ENCODE results near the gene CLDN14.

- TF ChIP-seq EZH2 (IDR thresholded peaks at IDR 0.05) (no peak), POLR2AphosphoS5 (IDR thresholded peaks at IDR 0.05; ENCODE audit: borderline replicate concordance, low read depth, low read length) (no peak)
These were observed 57.4 kb downstream of the CLDN14 start for GRCh38 chr21:36422279-36423098.

All from SK-N-MC (cell line).